Measurements from ENCODE around the gene CNKSR3. TPM values are rescaled to one million over a fixed set of nuclear protein-coding genes. Genes with fewer than 3 reads are reported as not detected.

CNKSR3 gene
- total and polyA plus RNA-seq, 2 experiments from 2014 or later = 1.9 to 5.7 TPM

GRCh38 chr6:154469306-154469935 lies 41.1 kb downstream of the CNKSR3 start:
- Histone ChIP-seq H3K27me3 (ENCODE audit: insufficient read depth) (no peaks in the 10 kb centered on the region), H4K20me1 (replicated peaks; ENCODE audit: insufficient read depth) (no peaks in the 10 kb centered on the region), H3K4me3 (no peak overlapping the region), H3K27ac (ENCODE audit: low read depth) (no peak overlapping the region), H2AFZ (no peak overlapping the region), H3K36me3 (ENCODE audit: insufficient read depth) (no peaks in the 10 kb centered on the region), H3F3A (replicated peaks; ENCODE audit: low read depth) (no peaks in the 10 kb centered on the region), H3K79me2 (replicated peaks; ENCODE audit: insufficient read depth) (no peaks in the 10 kb centered on the region; the same call in 1 of the 2 replicates), H3K4me2 (no peak overlapping the region), H3K4me1 (ENCODE audit: insufficient read depth) (no peaks in the 10 kb centered on the region), H3K9me2 (ENCODE audit: insufficient read depth) (0 out of 2 replicates have a peak, but pooled peaks cover 2% of the 10 kb centered on the region)
- Mint-ChIP-seq H3K4me1 (no peaks in the 10 kb centered on the region; the same call in 2 of the 3 replicates), H3K27ac (no peak overlapping the region), H3K9me3 (peaks cover 7% of the 10 kb centered on the region; the same call in 2 of the 3 replicates), H3K36me3 (ENCODE audit: low read depth) (peaks cover 6% of the 10 kb centered on the region; the same call in 2 of the 3 replicates), H3K27me3 (ENCODE audit: insufficient read depth, low read depth, poor library complexity) (peaks cover 1% of the 10 kb centered on the region), H3K4me3 (no peak overlapping the region)
- no peak for DNase-seq (ENCODE audit: low spot score)
- ATAC-seq = no peak
- TF ChIP-seq ZNF114 (CRISPR knock-in tag; IDR thresholded peaks at IDR 0.05) (no peak), POLR2AphosphoS5 (IDR thresholded peaks at IDR 0.05; ENCODE audit: low read depth) (no peak), NANOG (IDR thresholded peaks at IDR 0.05; ENCODE audit: borderline replicate concordance) (no peak), CTCF (conservative IDR thresholded peaks at IDR 0.05; ENCODE audit: low read depth in 2 of 2) (no peak), EZH2 (IDR thresholded peaks at IDR 0.05; ENCODE audit: low read depth, unreplicated experiment) (no peak), EZH2phosphoT487 (IDR thresholded peaks at IDR 0.05; ENCODE audit: unreplicated experiment) (no peak), REST (IDR thresholded peaks at IDR 0.05; ENCODE audit: unreplicated experiment) (no peak), ETS1 (IDR thresholded peaks at IDR 0.05) (no peak), CREB1 (CRISPR knock-in tag; IDR thresholded peaks at IDR 0.05; ENCODE audit: low read depth) (no peak), ZNF462 (CRISPR knock-in tag; IDR thresholded peaks at IDR 0.05) (no peak), STAT1 (IDR thresholded peaks at IDR 0.05; ENCODE audit: unreplicated experiment) (no peak), ZNF331 (CRISPR knock-in tag; IDR thresholded peaks at IDR 0.05; ENCODE audit: low read depth) (no peak)

Data from GM23338 (cell line).